Naive B cell (primary cell): ENCODE results near the gene ACADVL. TPM values are rescaled to one million over a fixed set of nuclear protein-coding genes. Genes with fewer than 3 reads are reported as not detected.
A peak's percentile ranks its signal among the peaks of the same experiment; 100 is the strongest.

Experiments
- ATAC-seq, 2 donors: fragments of 150-1000 bp; cut with Tn5 transposase; 2 replicates each; pipeline ENCODE4 v1.10.0; 2021; ENCODE audit warnings: low read depth in 2 of 2, mild to moderate bottlenecking in 2 of 2, moderate library complexity in 2 of 2
- DNase-seq: peaks from one replicate; pipeline ENCODE4 v3.0.0; 2022
- H3K27ac Mint-ChIP-seq, 6 donors: one replicate each; pipeline ENCODE4 v1.8.0; 2020 to 2022; ENCODE audit warnings: mild to moderate bottlenecking in 6 of 6, mixed read lengths in 6 of 6, moderate library complexity in 5 of 6, inconsistent platforms in 2 of 6
- H3K27me3 Mint-ChIP-seq, 3 donors: one replicate each; pipeline ENCODE4 v1.8.0; 2021 to 2022; ENCODE audit warnings: mixed read lengths in 3 of 3, mild to moderate bottlenecking in 1 of 3
- H3K36me3 Mint-ChIP-seq, 2 donors: one replicate each; pipeline ENCODE4 v1.8.0; 2020 to 2022; ENCODE audit warnings: mixed read lengths in 2 of 2, inconsistent platforms in 1 of 2, mild to moderate bottlenecking in 1 of 2
- H3K4me1 Mint-ChIP-seq, 3 donors: one replicate each; pipeline ENCODE4 v1.8.0; 2020 to 2022; ENCODE audit warnings: mixed read lengths in 3 of 3, inconsistent platforms in 1 of 3, mild to moderate bottlenecking in 1 of 3, moderate library complexity in 1 of 3
- H3K4me3 Mint-ChIP-seq, 8 donors: one replicate each; pipeline ENCODE4 v1.8.0; 2020 to 2022; ENCODE audit warnings: mild to moderate bottlenecking in 8 of 8, mixed read lengths in 8 of 8, moderate library complexity in 8 of 8, inconsistent platforms in 2 of 8
- H3K9me3 Mint-ChIP-seq, 7 donors: one replicate each; pipeline ENCODE4 v1.8.0; 2020 to 2022; ENCODE audit warnings: mixed read lengths in 7 of 7, mild to moderate bottlenecking in 5 of 7, inconsistent platforms in 2 of 7, moderate library complexity in 1 of 7
- polyA plus RNA-seq, 6 donors: library from polyadenylated mRNA; unstranded; fragments of 300-500 nt; fragmentation: Illumina TruSeq; gene quantifications; one replicate each; pipeline ENCODE4 v1.2.3, GENCODE V29; 2021; ENCODE audit warnings: low read depth in 6 of 6

The ACADVL gene
- polyA plus RNA-seq, 6 donors from 2014 or later, result 63.9 to 102 (median 75.0) TPM

GRCh38 chr17:7215652-7216180, 4.0 kb upstream of the ACADVL start:
- peak overlapping the region in 5 of 6 donors; percentile 5 to 98 (median 50) for H3K27ac Mint-ChIP-seq
- H3K9me3 Mint-ChIP-seq, result no peaks in the 10 kb centered on the region
- H3K4me1 Mint-ChIP-seq, result peaks cover 47 to 63% (median 62%) of the 10 kb centered on the region in 3 donors
- DNase-seq (no peak), ATAC-seq (no peak)
- no peaks in the 10 kb centered on the region for H3K36me3 Mint-ChIP-seq
- H3K27me3 Mint-ChIP-seq, result peaks cover 0 to 10% (median 0%) of the 10 kb centered on the region in 3 donors
- H3K4me3 Mint-ChIP-seq, result peak overlapping the region in 4 of 8 donors; percentile 8 to 80 (median 54)

- Mint-ChIP-seq H3K27me3 (peaks cover 0 to 10% (median 0%) of the 10 kb centered on the region in 3 donors), H3K4me1 (peaks cover 55 to 71% (median 69%) of the 10 kb centered on the region in 3 donors), H3K9me3 (no peaks in the 10 kb centered on the region), H3K27ac (peak overlapping the region; percentile 13 to 98 (median 50)), H3K36me3 (no peaks in the 10 kb centered on the region), H3K4me3 (peak overlapping the region in 5 of 8 donors; percentile 8 to 81 (median 65))
- no peak for DNase-seq
- no peak for ATAC-seq
Observed at GRCh38 chr17:7216242-7217112, 3.3 kb upstream of the ACADVL start.

GRCh38 chr17:7217113-7217987, 2.4 kb upstream of the ACADVL start:
- peaks cover 55 to 79% (median 69%) of the 10 kb centered on the region in 3 donors for H3K4me1 Mint-ChIP-seq
- H3K27me3 Mint-ChIP-seq, result peaks cover 0 to 2% (median 0%) of the 10 kb centered on the region in 3 donors
- no peak for DNase-seq
- no peaks in the 10 kb centered on the region for H3K9me3 Mint-ChIP-seq
- no peaks in the 10 kb centered on the region for H3K36me3 Mint-ChIP-seq
- H3K27ac Mint-ChIP-seq, result peak overlapping the region in 3 of 6 donors; percentile 6 to 88 (median 70)
- ATAC-seq, result no peak
- H3K4me3 Mint-ChIP-seq, result peak overlapping the region in 7 of 8 donors; percentile 47 to 97 (median 81)

- peaks cover 55 to 79% (median 69%) of the 10 kb centered on the region in 3 donors for H3K4me1 Mint-ChIP-seq
- H3K4me3 Mint-ChIP-seq, result peak overlapping the region; percentile 47 to 97 (median 72)
- peak overlapping the region in 3 of 6 donors; percentile 20 to 75 (median 70) for H3K27ac Mint-ChIP-seq
- DNase-seq (no peak), ATAC-seq (no peak)
- H3K27me3 Mint-ChIP-seq, result no peaks in the 10 kb centered on the region
- no peaks in the 10 kb centered on the region for H3K36me3 Mint-ChIP-seq
- no peaks in the 10 kb centered on the region for H3K9me3 Mint-ChIP-seq
Observed at GRCh38 chr17:7218166-7218565, 1.6 kb upstream of the ACADVL start.

- no peaks in the 10 kb centered on the region for H3K9me3 Mint-ChIP-seq
- H3K27ac Mint-ChIP-seq, result peak overlapping the region in 3 of 6 donors; percentile 52 to 91 (median 85)
- H3K27me3 Mint-ChIP-seq, result no peaks in the 10 kb centered on the region
- no peak for ATAC-seq
- H3K4me1 Mint-ChIP-seq, result peaks cover 50 to 73% (median 64%) of the 10 kb centered on the region in 3 donors
- peak overlapping the region; percentile 14 to 97 (median 91) for H3K4me3 Mint-ChIP-seq
- no peaks in the 10 kb centered on the region for H3K36me3 Mint-ChIP-seq
- no peak for DNase-seq
Observed at GRCh38 chr17:7218758-7219157, 980 bp upstream of the ACADVL start.

GRCh38 chr17:7219229-7219811, 418 bp upstream of the ACADVL start:
- H3K4me1 Mint-ChIP-seq, result peaks cover 44 to 68% (median 58%) of the 10 kb centered on the region in 3 donors
- H3K9me3 Mint-ChIP-seq, result no peaks in the 10 kb centered on the region
- no peak for ATAC-seq

GRCh38 chr17:7220593-7221277, 997 bp downstream of the ACADVL start:
- H3K27me3 Mint-ChIP-seq, result no peaks in the 10 kb centered on the region
- peak overlapping the region; percentile 69 to 92 (median 83) for H3K27ac Mint-ChIP-seq
- H3K36me3 Mint-ChIP-seq, result no peaks in the 10 kb centered on the region
- H3K4me1 Mint-ChIP-seq, result peaks cover 35 to 57% (median 47%) of the 10 kb centered on the region in 3 donors
- peak; percentile 60 for DNase-seq
- H3K4me3 Mint-ChIP-seq, result peak overlapping the region; percentile 86 to 97 (median 94)
- ATAC-seq, result peak; percentile 57 to 60
- H3K9me3 Mint-ChIP-seq, result no peaks in the 10 kb centered on the region

More at GRCh38 chr17:7219229-7219811, 418 bp upstream of the ACADVL start:
- H3K4me3 Mint-ChIP-seq, result peak overlapping the region; percentile 88 to 97 (median 94)
- H3K27ac Mint-ChIP-seq, result peak overlapping the region; percentile 62 to 96 (median 94)
- DNase-seq, result no peak
- no peaks in the 10 kb centered on the region for H3K27me3 Mint-ChIP-seq
- no peaks in the 10 kb centered on the region for H3K36me3 Mint-ChIP-seq

- Mint-ChIP-seq H3K4me1 (peaks cover 27 to 50% (median 41%) of the 10 kb centered on the region in 3 donors), H3K36me3 (no peaks in the 10 kb centered on the region), H3K27me3 (no peaks in the 10 kb centered on the region), H3K4me3 (peak overlapping the region; percentile 74 to 97 (median 92)), H3K9me3 (no peaks in the 10 kb centered on the region), H3K27ac (peak overlapping the region in 4 of 6 donors; percentile 62 to 91 (median 78))
- DNase-seq, result no peak
- ATAC-seq, result no peak
Observed at GRCh38 chr17:7221278-7222092, 1.7 kb downstream of the ACADVL start.

- H3K4me1 Mint-ChIP-seq, result peaks cover 26 to 45% (median 36%) of the 10 kb centered on the region in 3 donors
Observed at GRCh38 chr17:7222093-7222971, 2.6 kb downstream of the ACADVL start.

GRCh38 chr17:7222972-7223292, 3.2 kb downstream of the ACADVL start:
- peaks cover 22 to 40% (median 31%) of the 10 kb centered on the region in 3 donors for H3K4me1 Mint-ChIP-seq
- H3K9me3 Mint-ChIP-seq, result no peaks in the 10 kb centered on the region
- no peak overlapping the region for H3K27ac Mint-ChIP-seq
- H3K27me3 Mint-ChIP-seq, result no peaks in the 10 kb centered on the region
- DNase-seq, result no peak
- H3K36me3 Mint-ChIP-seq, result peaks cover 0 to 4% of the 10 kb centered on the region in 2 donors
- no peak for ATAC-seq
- H3K4me3 Mint-ChIP-seq, result peak overlapping the region in 1 of 8 donors; percentile 38

More at GRCh38 chr17:7222093-7222971, 2.6 kb downstream of the ACADVL start:
- Mint-ChIP-seq H3K4me3 (peak overlapping the region in 3 of 8 donors; percentile 59 to 91 (median 74)), H3K27me3 (no peaks in the 10 kb centered on the region), H3K9me3 (no peaks in the 10 kb centered on the region), H3K36me3 (no peaks in the 10 kb centered on the region), H3K27ac (no peak overlapping the region)
- ATAC-seq, result no peak
- no peak for DNase-seq

GRCh38 chr17:7223375-7223774, 3.6 kb downstream of the ACADVL start:
- no peak overlapping the region for H3K4me3 Mint-ChIP-seq
- H3K36me3 Mint-ChIP-seq, result peaks cover 0 to 9% of the 10 kb centered on the region in 2 donors
- H3K9me3 Mint-ChIP-seq, result no peaks in the 10 kb centered on the region
- H3K27ac Mint-ChIP-seq, result peak overlapping the region in 1 of 6 donors; percentile 6
- ATAC-seq, result no peak
- peaks cover 22 to 36% (median 26%) of the 10 kb centered on the region in 3 donors for H3K4me1 Mint-ChIP-seq
- no peaks in the 10 kb centered on the region for H3K27me3 Mint-ChIP-seq
- no peak for DNase-seq
